WERI-Rb-1 (cell line): ENCODE data around the gene TMEM214.
A peak's percentile ranks its signal among the peaks of the same experiment; 100 is the strongest.

Experiments
- DNase-seq: peaks from one replicate; pipeline ENCODE4 v3.0.0-alpha.2; 2020
- H3K27ac ChIP-seq: fragments of 250-450 bp; sonication (Bioruptor Pico); 2 replicates; pipeline ENCODE4 v1.5.1; 2020; ENCODE audit warnings: mild to moderate bottlenecking, moderate library complexity
- H3K27me3 ChIP-seq: fragments of 250-450 bp; sonication (Bioruptor Pico); 2 replicates; pipeline ENCODE4 v1.5.1; 2021; ENCODE audit warnings: mild to moderate bottlenecking, low read depth, moderate library complexity; ENCODE audit not compliant: insufficient read depth, severe bottlenecking
- H3K36me3 ChIP-seq: fragments of 250-450 bp; sonication (Bioruptor Pico); 2 replicates; pipeline ENCODE4 v1.5.1; 2020; ENCODE audit warnings: mild to moderate bottlenecking, moderate library complexity
- H3K4me3 ChIP-seq: 2 replicates; pipeline ENCODE4 v1.5.1; 2011; ENCODE audit warnings: low read depth, mild to moderate bottlenecking, control low read depth, low read length
- H3K9me3 ChIP-seq: fragments of 250-450 bp; sonication (Bioruptor Pico); 2 replicates; pipeline ENCODE4 v1.5.1; 2021; ENCODE audit warnings: mild to moderate bottlenecking, moderate library complexity; ENCODE audit not compliant: severe bottlenecking
- CTCF ChIP-seq: IDR thresholded peaks from 2 replicates; pipeline ENCODE4 v1.5.1; 2011; ENCODE audit warnings: low read depth, mild to moderate bottlenecking, control low read depth, inconsistent platforms, low read length

Gene TMEM214

GRCh38 chr2:27025281-27025800 lies 7.4 kb upstream of the TMEM214 start:
- no peak for TF ChIP-seq CTCF
- Histone ChIP-seq H3K4me3 (no peak overlapping the region), H3K27me3 (no peaks in the 10 kb centered on the region), H3K36me3 (peaks cover 61% of the 10 kb centered on the region), H3K9me3 (no peaks in the 10 kb centered on the region), H3K27ac (no peak overlapping the region)
- no peak for DNase-seq

- no peak for TF ChIP-seq CTCF
- H3K9me3 ChIP-seq, result no peaks in the 10 kb centered on the region
- no peak overlapping the region for H3K27ac ChIP-seq
- DNase-seq, result no peak
- H3K36me3 ChIP-seq, result peaks cover 67% of the 10 kb centered on the region
- no peaks in the 10 kb centered on the region for H3K27me3 ChIP-seq
- no peak overlapping the region for H3K4me3 ChIP-seq
Observed at GRCh38 chr2:27025861-27026851, 6.6 kb upstream of the TMEM214 start.

GRCh38 chr2:27027211-27027651 lies 5.5 kb upstream of the TMEM214 start:
- Histone ChIP-seq H3K4me3 (no peak overlapping the region), H3K9me3 (no peaks in the 10 kb centered on the region), H3K36me3 (peaks cover 70% of the 10 kb centered on the region), H3K27ac (no peak overlapping the region), H3K27me3 (no peaks in the 10 kb centered on the region)
- TF ChIP-seq CTCF, result no peak
- no peak for DNase-seq

- no peaks in the 10 kb centered on the region for H3K9me3 ChIP-seq
- no peak for DNase-seq
- no peaks in the 10 kb centered on the region for H3K27me3 ChIP-seq
- TF ChIP-seq CTCF, result no peak
- peaks cover 56% of the 10 kb centered on the region for H3K36me3 ChIP-seq
- H3K4me3 ChIP-seq, result no peak overlapping the region
- no peak overlapping the region for H3K27ac ChIP-seq
Observed at GRCh38 chr2:27029051-27029450, 3.7 kb upstream of the TMEM214 start.

- Histone ChIP-seq H3K27me3 (no peaks in the 10 kb centered on the region), H3K9me3 (no peaks in the 10 kb centered on the region), H3K27ac (peak overlapping the region; percentile 75), H3K4me3 (peak overlapping the region; percentile 60), H3K36me3 (peaks cover 64% of the 10 kb centered on the region)
- TF ChIP-seq CTCF, result no peak
- no peak for DNase-seq
Observed at GRCh38 chr2:27033253-27033852, 588 bp downstream of the TMEM214 start.
